DMS 273 treated with DMSO at 0.1 percent for 48 hours (cell line): ENCODE measurements around the gene VPS25.
"Not testable (repeated sequence)": the region's sequence is repeated elsewhere in the genome, so short reads cannot be mapped to it uniquely, and the experiment has no call there.

ENCODE experiments used
- DNase-seq: peaks from one replicate; lab custom pipeline; 2025; lab: John Stamatoyannopoulos, UW

VPS25 gene

GRCh38 chr17:42773290-42774035, at the start of gene VPS25:
Gene VPS25, plus strand, starts transcription at chr17:42773449. Its CDS starts 27 bp downstream, at chr17:42773476.
- DNase-seq, result peak; percentile 55

GRCh38 chr17:42723636-42724035, 49.6 kb upstream of the VPS25 start:
- no peak for DNase-seq

GRCh38 chr17:42725143-42725542, 48.1 kb upstream of the VPS25 start:
- DNase-seq, result no peak

GRCh38 chr17:42740699-42741098, 32.5 kb upstream of the VPS25 start:
- no peak for DNase-seq

- DNase-seq, result not testable (repeated sequence)
Observed at GRCh38 chr17:42742916-42743315, 30.3 kb upstream of the VPS25 start.

- DNase-seq, result no peak
Observed at GRCh38 chr17:42743595-42744282, 29.5 kb upstream of the VPS25 start.

GRCh38 chr17:42744283-42744805, 28.9 kb upstream of the VPS25 start:
- DNase-seq, result no peak

- peak; percentile 66 for DNase-seq
Observed at GRCh38 chr17:42744806-42745617, 28.2 kb upstream of the VPS25 start, which contains the start of gene EZH1. Gene EZH1, minus strand, starts transcription at chr17:42745040. Its CDS starts 16,099 bp downstream, at chr17:42728941.

GRCh38 chr17:42748202-42748907, 24.9 kb upstream of the VPS25 start:
- DNase-seq, result no peak

GRCh38 chr17:42748908-42749798, 24.1 kb upstream of the VPS25 start:
- DNase-seq, result no peak

- DNase-seq, result no peak
Observed at GRCh38 chr17:42750739-42751344, 22.4 kb upstream of the VPS25 start.

- no peak for DNase-seq
Observed at GRCh38 chr17:42751628-42752027, 21.6 kb upstream of the VPS25 start.

GRCh38 chr17:42754782-42755181, 18.5 kb upstream of the VPS25 start:
- DNase-seq, result no peak

- DNase-seq, result no peak
Observed at GRCh38 chr17:42759982-42760651, 13.1 kb upstream of the VPS25 start.

- DNase-seq, result no peak
Observed at GRCh38 chr17:42760652-42761581, 12.3 kb upstream of the VPS25 start, which contains the start of gene RAMP2. Gene RAMP2, plus strand, starts transcription at chr17:42761227. Its CDS starts 35 bp downstream, at chr17:42761262.

- DNase-seq, result no peak
Observed at GRCh38 chr17:42761638-42762037, 11.6 kb upstream of the VPS25 start.

- no peak for DNase-seq
Observed at GRCh38 chr17:42766124-42766523, 7.1 kb upstream of the VPS25 start.

GRCh38 chr17:42767512-42767911, 5.7 kb upstream of the VPS25 start:
- no peak for DNase-seq
